ENCODE measurements around the gene ADCY5.

Gene ADCY5

DNA sequence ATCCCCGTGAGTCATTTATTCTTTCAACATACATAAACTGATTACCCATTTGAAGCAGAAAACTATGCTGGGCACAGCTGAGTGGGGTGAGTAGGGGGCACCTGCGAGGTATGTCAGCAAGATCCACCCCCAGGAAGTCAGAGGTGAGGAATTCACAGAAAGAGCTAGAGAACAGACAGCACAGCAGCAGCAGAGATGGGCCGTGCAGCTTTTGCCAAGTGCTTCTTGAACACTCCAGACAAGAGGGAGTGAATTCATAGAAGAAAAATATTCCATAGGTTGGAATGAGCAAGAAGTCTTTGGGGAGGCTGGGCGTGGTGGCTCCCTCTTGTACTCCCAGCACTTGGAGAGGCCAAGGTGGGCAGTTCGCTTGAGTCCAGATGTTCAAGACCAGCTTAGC lies 9.4 kb upstream of the ADCY5 start:
- DNase-seq (ENCODE audit: low read depth) = no peak

DNA sequence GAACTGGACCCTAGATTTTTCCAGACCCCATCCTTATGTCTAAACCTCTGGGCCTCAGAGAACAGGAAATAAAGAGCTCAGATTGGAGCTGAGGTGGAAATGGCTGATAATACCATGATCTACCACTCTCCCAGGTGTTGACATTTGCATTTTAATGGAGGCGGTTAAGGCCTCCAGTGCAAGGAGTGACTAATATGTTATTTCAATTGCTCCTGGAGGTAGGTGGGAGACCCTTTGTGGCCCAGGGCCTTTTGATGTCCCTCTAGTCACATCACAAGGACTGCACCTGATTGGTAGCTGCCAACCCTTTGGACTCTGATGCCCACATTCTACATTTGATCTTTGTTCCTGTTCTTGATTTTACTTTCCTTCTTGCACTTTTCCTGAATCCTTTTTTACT lies 9.0 kb upstream of the ADCY5 start:
- DNase-seq (ENCODE audit: low read depth) = no peak

DNA sequence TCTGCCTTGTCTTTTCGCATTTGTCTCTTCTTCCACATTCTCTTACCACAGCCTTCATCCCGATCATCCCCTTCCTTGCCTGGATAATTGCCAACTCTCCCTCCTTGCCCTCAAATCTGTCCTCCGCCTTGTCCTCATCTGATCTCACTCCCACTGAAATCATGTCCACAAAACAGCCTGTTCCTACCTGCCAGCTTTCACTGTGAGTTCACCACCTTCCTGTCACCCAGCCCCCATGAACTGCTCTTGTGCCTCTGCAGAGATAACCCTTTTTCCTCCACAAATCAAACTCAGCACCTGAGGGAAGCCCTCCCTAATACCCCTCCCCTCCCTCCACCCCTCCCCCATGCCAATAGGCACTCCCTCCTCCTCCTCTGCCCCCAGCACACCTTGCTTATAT lies 4.8 kb upstream of the ADCY5 start:
- no peak for DNase-seq (ENCODE audit: low read depth)

- DNase-seq (ENCODE audit: low read depth) = no peak
These were observed 2.3 kb upstream of the ADCY5 start for GRCh38 chr3:123451186-123451585.

GRCh38 chr3:123449997-123450604 lies 1.2 kb upstream of the ADCY5 start:
- no peak for DNase-seq (ENCODE audit: low read depth)

DNA sequence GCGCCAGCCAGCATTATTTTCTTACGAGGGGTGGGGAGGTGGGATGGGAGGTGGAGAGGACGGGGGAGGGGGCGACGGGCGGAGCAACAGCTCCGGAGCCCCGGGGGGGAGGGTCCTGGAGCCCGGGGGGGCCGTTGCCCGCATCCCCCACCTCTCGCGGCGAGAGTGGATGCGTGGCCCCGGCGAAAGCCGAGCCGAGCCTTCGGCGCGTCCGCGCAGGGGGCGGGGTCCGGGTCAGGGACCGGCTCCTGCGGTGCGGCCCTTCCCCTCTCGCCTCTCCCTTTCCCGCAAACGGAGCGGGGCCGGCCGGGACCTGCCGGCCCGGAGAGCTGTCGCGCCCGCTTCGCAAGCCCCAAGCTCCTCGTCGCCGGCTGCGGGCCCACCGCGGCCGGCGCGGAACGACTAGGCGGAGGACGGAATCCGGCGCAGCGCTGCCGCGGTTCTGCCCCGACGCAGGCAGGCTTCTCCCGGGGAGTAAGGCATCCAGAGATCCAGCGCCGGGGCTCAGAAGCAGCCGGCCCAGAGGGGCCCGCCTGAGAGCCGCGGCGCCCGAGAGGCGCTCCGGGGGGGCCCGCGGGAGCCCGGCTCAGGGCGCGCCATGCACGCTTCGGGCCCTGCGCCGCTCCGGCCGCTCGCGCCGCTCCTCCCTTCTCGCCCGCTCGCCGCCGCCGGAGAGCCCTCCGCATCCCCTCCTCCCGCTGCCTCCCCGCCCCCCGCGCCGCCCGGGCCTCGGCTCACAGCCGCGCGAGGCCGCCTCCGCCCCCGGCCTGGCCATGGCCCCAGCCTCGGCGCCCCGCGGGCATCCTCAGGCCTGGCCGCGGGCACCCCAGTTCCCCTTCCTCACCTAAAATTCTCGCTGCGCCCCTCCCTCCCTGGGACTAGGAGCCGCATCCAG lies 459 bp upstream of the ADCY5 start:
- no peak for DNase-seq (ENCODE audit: low read depth)

DNA sequence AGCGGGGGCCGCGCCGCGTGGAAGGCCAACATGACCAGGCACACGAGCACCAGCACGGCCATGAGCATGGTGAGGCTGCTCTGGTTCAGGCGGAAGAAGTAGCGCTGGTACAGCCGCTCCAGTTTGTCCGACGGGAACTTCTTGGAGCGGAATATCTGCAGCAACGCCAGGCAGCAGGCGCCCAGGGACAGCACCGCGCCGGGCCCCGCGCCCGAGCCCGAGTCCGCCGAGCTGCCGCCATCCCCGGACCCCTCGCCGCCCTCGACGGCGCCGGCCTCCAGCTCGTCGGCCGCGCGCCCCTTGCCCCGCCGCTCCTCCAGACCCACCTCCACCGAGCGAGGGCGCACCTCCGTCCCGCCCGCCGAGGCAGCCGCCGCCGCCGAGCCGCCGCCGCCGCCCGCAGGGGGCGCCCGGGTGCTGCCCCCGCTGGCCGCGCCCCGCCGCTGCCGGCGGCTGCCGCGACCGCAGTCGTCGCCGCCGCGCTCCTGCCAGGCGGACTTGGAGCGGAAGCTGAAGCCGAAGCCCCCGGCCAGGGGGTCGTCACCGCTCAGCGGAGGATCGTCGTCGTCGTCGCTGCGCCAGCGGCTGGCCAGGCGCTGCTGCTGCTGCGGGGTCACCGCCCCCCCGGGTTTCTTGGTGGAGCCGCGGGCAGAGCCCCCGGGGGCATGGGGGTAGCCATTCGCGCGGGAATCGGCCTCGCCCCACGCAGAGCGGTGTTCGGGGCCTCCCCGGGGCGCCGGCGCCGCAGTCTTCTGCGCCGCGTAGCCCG lies 957 bp downstream of the ADCY5 start:
- DNase-seq (ENCODE audit: low read depth) = no peak

GRCh38 chr3:123447416-123447748 lies 1.5 kb downstream of the ADCY5 start:
- DNase-seq (ENCODE audit: low read depth) = no peak

DNA sequence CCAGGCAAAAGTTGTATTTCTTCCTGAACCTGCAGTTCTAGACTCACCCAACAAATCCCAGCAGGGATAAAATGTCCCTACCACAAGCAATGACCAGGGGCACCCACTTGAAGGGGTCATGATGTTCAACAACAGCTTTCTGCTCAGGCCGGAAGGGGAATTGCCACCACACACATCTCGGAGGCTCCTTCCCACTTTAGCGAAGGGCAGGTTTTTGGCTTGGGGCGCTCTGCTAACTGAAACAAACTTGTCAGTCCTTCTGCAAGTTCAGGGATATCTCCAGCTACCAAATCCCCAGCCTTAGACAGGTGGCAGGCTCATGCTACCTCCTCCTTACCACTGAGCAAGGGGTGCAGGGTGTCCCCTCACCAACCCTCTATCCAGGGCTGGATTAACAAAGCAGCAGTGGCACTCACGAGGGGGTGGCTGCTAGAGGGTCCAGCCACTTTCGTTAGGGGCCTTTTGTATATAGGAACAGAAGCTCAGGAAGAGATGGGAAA lies 2.2 kb downstream of the ADCY5 start:
- DNase-seq (ENCODE audit: low read depth) = no peak

DNA sequence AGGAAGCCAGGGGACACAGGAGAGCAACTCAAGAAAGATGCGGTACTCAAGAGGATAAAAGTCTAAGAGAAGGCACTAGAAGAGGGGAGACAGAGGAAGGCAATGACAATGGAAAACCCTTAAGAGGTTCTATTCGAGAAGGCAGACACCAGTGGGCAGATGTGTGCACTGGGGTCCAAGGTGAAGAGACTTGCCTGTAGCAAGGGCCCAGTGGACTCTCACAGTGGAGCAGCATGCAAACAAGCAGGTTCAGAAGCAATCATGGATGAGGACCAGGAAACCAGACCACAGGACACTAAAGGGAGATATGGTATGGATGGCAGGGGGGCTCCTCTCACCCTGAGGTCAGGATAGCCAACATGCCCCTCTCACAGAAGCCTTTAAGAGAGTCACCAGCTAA lies 2.7 kb downstream of the ADCY5 start:
- DNase-seq (ENCODE audit: low read depth) = no peak

GRCh38 chr3:123445702-123446101 lies 3.2 kb downstream of the ADCY5 start:
- no peak for DNase-seq (ENCODE audit: low read depth)

GRCh38 chr3:123444744-123445143 lies 4.1 kb downstream of the ADCY5 start:
- no peak for DNase-seq (ENCODE audit: low read depth)

DNA sequence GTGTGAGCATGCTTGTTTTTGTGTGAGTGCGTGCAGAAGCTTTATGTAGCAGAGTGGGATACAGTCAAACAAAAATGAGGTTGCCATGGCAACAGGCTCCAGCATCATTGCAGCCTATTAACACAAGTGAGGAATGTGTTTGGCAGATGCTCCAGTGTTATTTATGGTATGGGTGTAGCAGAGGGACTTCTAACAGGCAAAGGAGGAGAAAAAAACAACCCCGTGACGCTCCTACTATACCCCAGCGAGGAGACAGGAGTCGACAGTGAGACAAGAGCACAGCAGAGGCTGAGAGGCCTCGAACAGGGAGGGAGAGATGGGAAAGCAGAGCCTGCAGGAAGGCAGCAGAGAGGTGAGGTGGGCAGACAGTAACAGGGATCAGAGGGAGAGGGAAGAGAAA lies 4.9 kb downstream of the ADCY5 start:
- no peak for DNase-seq (ENCODE audit: low read depth)

GRCh38 chr3:123442908-123443307 lies 6.0 kb downstream of the ADCY5 start:
- no peak for DNase-seq (ENCODE audit: low read depth)

DNA sequence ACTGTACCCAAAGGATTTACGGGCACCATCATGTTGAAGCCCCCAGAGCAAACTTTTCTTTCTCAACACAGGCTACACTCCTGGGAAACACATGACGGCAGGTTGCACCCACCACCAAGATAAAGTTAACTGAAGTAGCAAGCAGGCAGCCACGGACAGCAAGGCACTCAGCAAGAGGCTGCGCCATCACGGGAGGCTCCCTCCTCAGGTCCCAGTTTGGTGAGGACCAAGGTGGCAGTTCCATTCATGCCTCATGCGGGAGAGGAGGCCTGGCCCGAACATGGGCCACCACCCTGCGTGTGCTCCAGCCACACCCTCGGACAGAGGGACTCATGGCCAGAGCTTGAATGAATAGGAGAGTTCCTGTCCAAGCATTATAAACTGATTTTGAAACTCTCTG lies 6.8 kb downstream of the ADCY5 start:
- DNase-seq (ENCODE audit: low read depth) = no peak

- DNase-seq (ENCODE audit: low read depth) = no peak
These were observed 8.9 kb downstream of the ADCY5 start for GRCh38 chr3:123439806-123440580.

- DNase-seq (ENCODE audit: low read depth) = no peak
These were observed 15.9 kb downstream of the ADCY5 start for GRCh38 chr3:123432832-123433523.

DNA sequence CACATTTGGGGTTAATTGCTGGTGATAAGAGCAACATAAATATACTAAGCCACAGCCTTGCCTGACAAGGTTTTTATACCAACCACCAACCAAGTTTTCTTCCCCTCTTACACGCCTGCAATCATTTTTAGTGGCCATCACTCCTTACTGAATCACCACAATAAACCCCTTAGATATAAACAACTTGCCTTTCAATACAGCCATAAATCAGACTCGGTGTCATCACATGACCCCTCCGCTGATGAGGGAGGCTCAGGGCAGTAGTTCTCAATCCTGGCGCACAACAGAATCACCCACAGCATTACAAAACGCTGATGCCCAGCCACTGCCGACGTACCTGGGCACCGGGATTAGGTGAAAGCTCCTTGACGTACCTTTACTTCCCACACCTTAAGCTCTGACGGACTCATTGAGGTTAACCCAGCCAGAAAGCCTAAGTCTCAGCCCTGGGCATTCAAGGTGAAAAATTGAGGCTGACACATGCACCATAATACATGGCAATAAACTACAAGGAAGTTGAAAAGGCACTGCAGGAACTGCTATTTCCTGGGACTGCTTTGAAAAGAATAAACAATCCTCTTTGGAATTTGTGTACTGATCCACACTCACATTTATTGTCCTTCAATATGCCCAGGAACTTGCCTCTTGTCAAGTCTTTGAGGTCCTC lies 17.1 kb downstream of the ADCY5 start:
- no peak for DNase-seq (ENCODE audit: low read depth)

- DNase-seq (ENCODE audit: low read depth) = no peak
These were observed 17.8 kb downstream of the ADCY5 start for GRCh38 chr3:123431007-123431657.

DNA sequence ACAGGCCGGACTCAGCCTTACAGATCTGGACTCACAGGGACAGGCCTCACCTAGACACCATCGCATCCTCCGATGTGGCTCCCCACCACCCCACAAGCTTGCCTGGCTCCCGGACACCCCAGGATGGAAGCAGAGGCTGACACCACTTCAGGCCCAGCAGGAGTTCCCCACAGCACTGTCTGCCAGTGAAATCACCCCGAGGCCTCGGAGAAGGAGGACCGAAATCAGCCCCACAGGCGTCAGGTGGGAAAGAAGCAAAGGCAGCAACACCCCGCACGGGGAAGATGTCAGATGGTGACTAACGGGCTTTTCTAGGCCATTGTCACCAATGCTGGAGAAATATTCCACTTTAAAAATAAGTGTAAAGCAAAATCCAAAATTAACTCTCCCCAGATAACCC lies 18.6 kb downstream of the ADCY5 start:
- no peak for DNase-seq (ENCODE audit: low read depth)
